Upper lobe of left lung (tissue), 4 donors: Measurements from ENCODE around the gene LRG1.

Source experiments
- CTCF ChIP-seq, 6 experiments: fragments of 450-650 bp in 4 of 6; fragments of 200-600 bp in 2 of 6; sonication (generic) in 2 of 6; IDR thresholded peaks; one replicate each; pipeline ENCODE4 v1.5.1; 2016 to 2019; ENCODE audit warnings: antibody characterized with exemption in 6 of 6
- EP300 ChIP-seq, 4 donors: sonication (generic); formaldehyde crosslinking; IDR thresholded peaks; one replicate each; pipeline ENCODE4 v1.5.1; 2017; ENCODE audit warnings: antibody characterized with exemption in 4 of 4, control low read depth in 2 of 4
- POLR2A ChIP-seq, 4 donors: fragments of 450-650 bp; IDR thresholded peaks; one replicate each; pipeline ENCODE4 v1.5.1; 2016 to 2017; ENCODE audit warnings: antibody characterized with exemption in 4 of 4, mild to moderate bottlenecking in 2 of 4
- POLR2AphosphoS5 ChIP-seq, 2 donors: sonication (generic); formaldehyde crosslinking; IDR thresholded peaks; one replicate each; pipeline ENCODE4 v1.5.1; 2017; ENCODE audit warnings: antibody characterized with exemption in 2 of 2

DNA sequence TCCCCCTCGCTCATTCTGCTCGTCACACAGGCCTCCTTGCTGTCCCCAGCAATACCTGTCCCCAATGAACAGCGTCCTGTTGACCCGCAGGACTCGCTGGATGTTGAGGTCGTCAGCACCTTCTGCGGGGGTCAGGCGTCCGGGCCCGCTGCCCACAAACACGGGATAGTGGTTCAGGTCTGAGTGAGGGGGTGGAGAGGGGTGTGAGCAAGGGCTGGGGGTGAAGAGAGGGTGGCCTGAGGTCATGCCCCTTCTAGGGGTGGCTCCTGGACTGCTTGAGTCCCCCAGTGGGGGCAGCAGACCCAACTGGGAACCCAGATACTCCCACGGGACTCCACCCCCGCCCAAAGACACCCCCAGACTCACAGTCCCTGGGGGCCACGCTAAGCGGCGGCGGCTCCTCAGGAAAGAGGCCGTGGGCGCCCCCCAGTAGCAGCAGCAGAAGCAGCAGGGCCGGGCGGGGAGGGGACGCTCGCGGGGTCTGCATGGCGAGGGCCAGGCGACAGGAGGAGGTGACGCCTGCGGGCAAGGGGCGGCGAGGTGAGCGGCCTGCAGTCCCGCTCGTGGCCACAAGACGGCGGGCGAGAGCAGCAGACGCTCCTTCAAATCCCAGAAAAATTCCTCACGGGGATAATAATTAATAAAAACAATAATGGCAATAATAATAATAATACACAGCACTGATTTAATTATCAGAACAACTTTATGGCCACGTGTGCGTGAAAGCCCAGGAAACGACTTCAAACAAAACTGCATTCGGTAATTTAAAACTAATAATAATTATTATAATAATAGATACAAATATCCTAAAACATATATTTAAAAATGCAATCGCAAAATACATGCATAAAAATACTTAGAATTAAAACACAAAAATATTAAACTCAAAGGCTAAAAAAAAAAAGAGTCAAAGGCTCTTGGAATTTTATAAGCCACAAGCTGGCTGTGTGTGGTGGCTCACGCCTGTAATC, 18.4 kb upstream of the LRG1 start:
- TF ChIP-seq POLR2A (IDR thresholded peaks at IDR 0.05) (no peak), CTCF (IDR thresholded peaks at IDR 0.05) (peak; percentile 91 to 100 (median 95)), EP300 (IDR thresholded peaks at IDR 0.05) (no peak), POLR2AphosphoS5 (IDR thresholded peaks at IDR 0.05) (no peak)
